ENCODE measurements around the gene MAPK4.

Gene MAPK4

GRCh38 chr18:50689578-50689977, 129.7 kb downstream of the MAPK4 start:
- TF ChIP-seq, protein P1, sequence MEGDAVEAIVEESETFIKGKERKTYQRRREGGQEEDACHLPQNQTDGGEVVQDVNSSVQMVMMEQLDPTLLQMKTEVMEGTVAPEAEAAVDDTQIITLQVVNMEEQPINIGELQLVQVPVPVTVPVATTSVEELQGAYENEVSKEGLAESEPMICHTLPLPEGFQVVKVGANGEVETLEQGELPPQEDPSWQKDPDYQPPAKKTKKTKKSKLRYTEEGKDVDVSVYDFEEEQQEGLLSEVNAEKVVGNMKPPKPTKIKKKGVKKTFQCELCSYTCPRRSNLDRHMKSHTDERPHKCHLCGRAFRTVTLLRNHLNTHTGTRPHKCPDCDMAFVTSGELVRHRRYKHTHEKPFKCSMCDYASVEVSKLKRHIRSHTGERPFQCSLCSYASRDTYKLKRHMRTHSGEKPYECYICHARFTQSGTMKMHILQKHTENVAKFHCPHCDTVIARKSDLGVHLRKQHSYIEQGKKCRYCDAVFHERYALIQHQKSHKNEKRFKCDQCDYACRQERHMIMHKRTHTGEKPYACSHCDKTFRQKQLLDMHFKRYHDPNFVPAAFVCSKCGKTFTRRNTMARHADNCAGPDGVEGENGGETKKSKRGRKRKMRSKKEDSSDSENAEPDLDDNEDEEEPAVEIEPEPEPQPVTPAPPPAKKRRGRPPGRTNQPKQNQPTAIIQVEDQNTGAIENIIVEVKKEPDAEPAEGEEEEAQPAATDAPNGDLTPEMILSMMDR (IDR thresholded peaks at IDR 0.05; ENCODE audit: low read depth, low read length), result no peak

DNA sequence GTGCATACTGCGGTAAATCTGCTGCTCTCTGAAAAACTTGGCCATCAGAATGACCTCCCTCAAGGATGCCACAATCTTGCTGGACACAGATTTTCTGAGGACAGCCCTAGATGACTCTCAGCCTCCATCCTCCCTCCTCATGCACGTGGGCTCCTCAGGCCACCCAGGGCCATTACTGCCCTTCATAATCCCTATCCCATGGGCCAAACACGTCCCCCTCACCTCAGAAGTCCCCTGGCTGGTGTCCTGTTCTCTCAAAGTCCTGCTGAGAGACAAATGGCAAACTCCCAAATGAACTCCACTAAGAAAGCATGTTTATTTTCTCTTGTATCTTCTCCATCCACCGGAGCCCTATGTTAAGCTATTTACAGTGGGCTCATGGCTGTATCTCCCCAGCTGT, 134.3 kb downstream of the MAPK4 start:
- no peak for DNase-seq (ENCODE audit: extremely low read depth, low read depth)
- TF ChIP-seq, protein P1 (IDR thresholded peaks at IDR 0.05; ENCODE audit: low read depth, low read length), result no peak

More at GRCh38 chr18:50689578-50689977, 129.7 kb downstream of the MAPK4 start:
- no peak for DNase-seq (ENCODE audit: extremely low read depth, low read depth)

- DNase-seq (ENCODE audit: extremely low read depth, low read depth), result no peak
- TF ChIP-seq, protein P1 (IDR thresholded peaks at IDR 0.05; ENCODE audit: low read depth, low read length), result no peak
These were observed 135.7 kb downstream of the MAPK4 start for GRCh38 chr18:50695431-50696176.

DNA sequence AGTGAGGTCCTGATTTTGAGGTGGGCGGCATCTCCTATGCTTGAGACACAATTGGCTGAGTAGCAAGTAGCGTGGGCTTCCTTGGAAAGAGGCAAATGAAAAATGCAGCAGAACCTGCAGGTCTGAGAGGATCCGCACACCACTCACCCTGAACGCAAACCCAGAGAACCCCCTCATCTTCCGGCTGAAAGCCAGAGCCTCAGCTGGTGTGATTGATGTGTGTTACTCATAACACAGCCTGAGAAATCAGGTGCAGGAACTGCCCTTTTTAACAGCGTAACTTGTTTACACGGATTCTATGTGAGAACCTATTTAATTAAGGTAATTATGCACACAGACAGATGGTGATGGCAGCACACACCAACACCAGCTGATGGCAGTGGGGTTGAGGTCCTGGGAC, 136.5 kb downstream of the MAPK4 start:
- no peak for DNase-seq (ENCODE audit: extremely low read depth, low read depth)
- TF ChIP-seq, protein P1 (IDR thresholded peaks at IDR 0.05; ENCODE audit: low read depth, low read length), result no peak

- DNase-seq (ENCODE audit: extremely low read depth, low read depth), result no peak
- TF ChIP-seq, protein P1 (IDR thresholded peaks at IDR 0.05; ENCODE audit: low read depth, low read length), result no peak
These were observed 137.0 kb downstream of the MAPK4 start for GRCh38 chr18:50696929-50697328.

DNA sequence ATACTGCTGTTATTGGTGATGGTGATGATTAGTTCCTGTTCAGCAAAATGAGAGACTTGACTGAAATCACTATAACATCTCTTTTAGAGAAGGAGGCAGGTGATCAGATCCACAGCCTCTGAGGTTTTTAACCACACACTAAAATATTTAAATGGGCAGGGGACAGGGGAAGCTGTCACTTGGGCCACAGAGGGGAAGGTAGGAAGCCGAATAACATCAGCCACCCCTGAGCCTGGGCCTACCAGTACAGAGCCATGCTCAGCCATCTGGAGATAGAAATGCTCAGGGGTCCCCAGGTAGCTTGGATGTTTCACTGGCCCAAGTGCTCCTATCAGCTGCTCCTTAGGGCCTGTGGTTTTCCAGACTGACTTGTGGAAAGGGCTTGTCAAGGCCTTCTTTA, 137.6 kb downstream of the MAPK4 start:
- no peak for DNase-seq (ENCODE audit: extremely low read depth, low read depth)
- TF ChIP-seq, protein P1 (IDR thresholded peaks at IDR 0.05; ENCODE audit: low read depth, low read length), result no peak

GRCh38 chr18:50700245-50701165, 140.6 kb downstream of the MAPK4 start:
- TF ChIP-seq, protein P1 (IDR thresholded peaks at IDR 0.05; ENCODE audit: low read depth, low read length), result no peak
- no peak for DNase-seq (ENCODE audit: extremely low read depth, low read depth)
